Measurements from ENCODE around the gene CLSTN2. TPM values are rescaled to one million over a fixed set of nuclear protein-coding genes. Genes with fewer than 3 reads are reported as not detected.

Gene CLSTN2
- total RNA-seq (2014; rRNA removed; shearing (Covaris generic)), result not detected in 2 replicates

GRCh38 chr3:139935016-139935865 lies at the start of gene CLSTN2:
Gene CLSTN2 (plus strand): TSS chr3:139935185.
- no peak for DNase-seq (ENCODE audit: low spot score)

GRCh38 chr3:139887431-139887830 lies 47.6 kb upstream of the CLSTN2 start:
- no peak for DNase-seq (ENCODE audit: low spot score)

- DNase-seq (ENCODE audit: low spot score), result no peak
Observed at GRCh38 chr3:139888561-139889140, 46.3 kb upstream of the CLSTN2 start.

DNA sequence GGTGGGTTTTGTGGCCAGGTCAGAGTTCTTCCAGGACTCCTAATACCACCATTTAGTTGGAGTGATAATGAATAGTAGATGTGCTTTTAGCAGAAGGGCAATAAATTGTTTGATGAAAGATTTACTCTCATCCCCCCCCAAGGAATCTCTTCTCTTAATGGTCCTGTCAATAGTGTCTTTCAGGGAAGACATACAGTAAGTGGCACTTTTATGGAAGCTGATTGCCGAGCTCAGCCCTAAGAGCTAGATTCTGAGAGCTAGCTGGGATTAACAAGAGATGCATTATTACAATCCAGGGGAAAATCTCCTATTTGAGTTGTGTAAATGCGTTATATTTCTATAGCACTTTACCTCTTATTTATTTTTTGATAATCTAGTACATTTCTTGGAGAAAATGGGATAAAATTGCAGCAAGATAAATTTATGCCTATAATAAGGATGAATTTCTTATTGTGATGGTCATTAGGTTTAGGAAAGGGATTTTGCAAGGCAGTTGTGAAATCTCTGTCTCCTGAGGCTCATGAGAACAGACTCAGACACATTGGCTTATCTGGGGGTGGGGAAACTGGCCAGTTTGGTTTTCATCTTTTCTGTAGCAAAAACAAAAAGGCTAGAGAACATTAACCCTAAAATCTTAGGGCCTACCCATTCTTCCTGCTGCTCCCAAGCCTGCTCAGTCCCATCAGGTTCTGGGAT lies 41.6 kb upstream of the CLSTN2 start:
- DNase-seq (ENCODE audit: low spot score), result no peak

GRCh38 chr3:139893963-139894642 lies 40.9 kb upstream of the CLSTN2 start:
- DNase-seq (ENCODE audit: low spot score), result no peak

DNA sequence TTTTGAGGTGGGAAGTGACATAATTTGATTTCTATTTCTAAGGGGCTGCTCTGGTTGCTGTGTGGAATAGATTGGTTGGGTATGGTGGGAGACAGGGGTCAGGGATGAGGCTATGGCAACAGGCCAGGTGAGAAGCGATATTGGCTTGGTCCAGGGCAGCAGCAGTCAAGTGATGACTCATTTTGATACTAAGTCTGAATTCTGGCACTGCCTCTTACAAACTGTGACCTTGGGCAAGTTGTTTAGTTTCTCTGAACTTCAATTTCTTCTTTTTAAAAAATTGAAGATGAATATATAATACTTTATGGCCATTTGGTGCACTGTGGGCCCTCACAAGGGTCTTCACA lies 40.4 kb upstream of the CLSTN2 start:
- no peak for DNase-seq (ENCODE audit: low spot score)

DNA sequence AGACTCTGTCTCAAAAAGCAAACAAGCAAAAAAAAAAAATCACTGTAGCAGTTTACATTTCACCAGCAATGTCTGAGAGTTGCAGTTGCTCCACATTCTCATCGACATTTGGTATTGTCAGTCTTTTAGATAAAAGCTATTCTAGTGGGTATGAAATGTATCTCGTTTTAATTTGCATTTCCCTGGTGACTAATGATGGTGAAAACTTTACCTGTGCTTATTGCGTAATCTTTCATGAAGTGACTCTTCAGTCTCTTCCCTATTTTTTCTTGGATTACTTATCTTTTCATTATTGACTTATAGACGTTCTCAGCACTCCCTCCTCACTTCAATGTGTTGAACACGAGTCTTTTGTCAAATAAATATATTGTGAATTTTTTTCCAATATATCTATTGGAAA lies 37.2 kb upstream of the CLSTN2 start:
- no peak for DNase-seq (ENCODE audit: low spot score)

GRCh38 chr3:139906418-139906817 lies 28.6 kb upstream of the CLSTN2 start:
- no peak for DNase-seq (ENCODE audit: low spot score)

DNA sequence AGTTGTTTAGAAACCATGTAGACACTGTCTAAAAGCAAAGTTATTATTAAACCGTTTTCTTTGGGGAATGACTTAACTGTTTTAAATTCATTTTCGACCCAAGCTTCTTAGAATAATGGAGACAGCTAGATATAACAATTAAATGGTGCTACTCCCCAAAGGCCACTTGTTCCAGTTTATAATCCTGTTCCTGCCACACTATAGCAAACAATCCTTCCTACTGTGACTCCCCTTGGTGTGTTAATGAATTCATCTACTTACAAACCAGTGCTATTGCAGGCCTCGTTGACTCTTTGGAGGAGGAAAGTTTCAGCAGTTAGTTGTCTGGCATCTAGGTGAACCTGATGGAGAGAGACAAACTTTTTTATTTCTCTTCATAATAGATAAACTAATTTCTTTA lies 25.2 kb upstream of the CLSTN2 start:
- no peak for DNase-seq (ENCODE audit: low spot score)

DNA sequence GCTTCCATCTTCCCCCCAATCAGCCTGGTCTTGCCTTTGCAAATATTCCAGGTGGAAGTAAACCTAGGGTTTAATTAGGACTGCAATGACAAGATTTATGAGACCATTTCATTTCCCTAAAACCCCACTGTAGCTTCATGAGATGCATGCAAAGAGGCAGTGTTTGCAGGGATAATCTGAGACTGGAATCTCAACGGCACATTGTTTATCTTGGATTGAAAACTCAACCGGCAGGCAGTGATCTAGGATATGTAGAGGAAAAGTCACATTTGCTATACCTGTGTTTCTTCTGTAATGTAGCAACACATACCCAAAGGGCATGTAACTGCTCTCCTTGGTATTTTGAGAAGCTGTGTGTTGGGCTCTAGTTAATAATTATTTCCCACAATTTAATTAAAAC lies 18.7 kb upstream of the CLSTN2 start:
- no peak for DNase-seq (ENCODE audit: low spot score)

DNA sequence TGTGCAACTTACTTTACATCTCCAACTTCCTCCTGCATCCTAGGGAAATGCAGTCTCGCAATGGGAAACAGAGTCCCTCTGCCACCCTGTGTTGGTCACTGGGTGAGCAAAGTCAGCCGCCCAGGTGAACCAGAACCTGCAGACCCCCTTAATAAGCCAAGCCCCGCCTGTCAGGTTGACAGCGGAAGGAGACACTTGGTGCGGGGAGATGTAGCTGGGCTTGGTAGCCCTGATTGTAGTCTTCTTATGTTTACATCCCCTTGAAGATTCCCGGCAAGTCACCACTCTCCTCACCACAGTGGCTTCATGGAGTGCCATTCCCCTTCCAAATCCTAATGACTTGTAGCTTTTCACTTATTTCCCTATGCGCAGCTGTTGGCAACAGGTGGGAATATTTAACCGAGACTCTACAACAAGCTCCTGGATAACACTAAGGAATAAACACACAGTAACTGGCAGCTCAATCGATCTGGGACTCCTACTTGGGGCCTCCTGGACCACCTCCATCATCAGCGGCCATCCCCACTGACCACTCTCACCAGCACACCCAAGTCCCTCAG lies 17.7 kb upstream of the CLSTN2 start:
- DNase-seq (ENCODE audit: low spot score), result no peak

- no peak for DNase-seq (ENCODE audit: low spot score)
Observed at GRCh38 chr3:139928708-139929505, 6.1 kb upstream of the CLSTN2 start.

DNA sequence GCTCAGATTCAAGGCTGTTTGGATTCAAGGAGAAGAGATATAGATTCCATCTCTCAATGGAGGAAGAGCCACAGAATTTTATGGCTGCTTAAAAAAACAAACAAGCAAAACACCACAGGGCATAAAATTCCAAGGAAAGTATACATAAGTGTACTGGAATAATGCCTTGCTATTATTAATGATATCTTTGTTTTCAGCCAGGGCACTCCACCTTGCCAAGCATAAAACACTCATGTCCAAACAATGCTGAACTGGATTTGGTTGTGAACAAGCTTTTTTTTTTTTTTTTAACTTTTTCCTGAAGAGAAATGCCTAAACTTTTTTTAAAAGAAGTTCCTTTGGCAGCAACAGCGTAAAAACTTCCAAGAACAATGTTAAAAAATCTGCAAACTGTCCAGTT lies 4.8 kb upstream of the CLSTN2 start:
- DNase-seq (ENCODE audit: low spot score), result no peak

DNA sequence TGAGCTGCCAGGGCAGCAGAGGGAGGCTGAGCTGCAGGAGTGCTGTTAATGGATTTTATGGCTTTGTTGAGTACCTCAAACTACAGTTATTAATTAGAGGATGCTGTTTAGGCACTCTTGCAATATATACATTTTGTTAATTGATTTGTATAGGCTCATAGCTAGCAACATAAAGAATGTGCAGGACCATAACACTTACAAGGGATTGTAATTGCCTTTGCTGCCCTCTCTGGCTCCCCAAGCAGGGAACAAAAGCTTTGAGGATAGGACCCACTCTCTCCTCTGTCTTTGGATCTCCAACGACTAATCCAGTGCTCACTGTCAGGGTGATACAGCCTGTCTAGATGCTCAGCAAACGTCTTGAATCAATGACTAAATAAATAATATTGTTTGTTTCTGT lies 1.2 kb upstream of the CLSTN2 start:
- DNase-seq (ENCODE audit: low spot score), result no peak

DNA sequence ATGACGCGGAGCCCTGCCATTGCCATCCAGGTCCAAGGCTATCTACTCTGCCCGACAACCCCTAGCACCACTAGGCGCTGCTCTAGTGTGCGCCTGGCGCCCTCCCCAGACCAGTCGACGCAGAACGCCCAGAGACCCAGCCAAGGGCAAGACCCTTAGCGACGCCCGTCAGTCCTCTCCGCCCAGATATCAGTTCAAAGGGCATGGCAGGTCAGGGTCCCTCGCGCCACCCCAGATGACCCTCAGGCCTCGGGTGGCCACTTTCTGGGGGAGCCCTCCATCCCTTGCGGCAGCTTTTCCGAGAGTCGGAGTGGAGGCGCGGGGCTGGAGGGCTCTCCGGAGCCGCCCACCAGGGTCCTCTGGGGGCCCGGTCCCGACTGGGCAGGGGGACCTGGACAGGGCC lies 371 bp upstream of the CLSTN2 start:
- DNase-seq (ENCODE audit: low spot score), result no peak

GRCh38 chr3:139935866-139936817 lies 1.2 kb downstream of the CLSTN2 start:
- DNase-seq (ENCODE audit: low spot score), result no peak

- DNase-seq (ENCODE audit: low spot score), result peak; percentile 39
Observed at GRCh38 chr3:139937674-139938279, 2.8 kb downstream of the CLSTN2 start.

GRCh38 chr3:139939681-139940190 lies 4.8 kb downstream of the CLSTN2 start:
- DNase-seq (ENCODE audit: low spot score), result no peak

DNA sequence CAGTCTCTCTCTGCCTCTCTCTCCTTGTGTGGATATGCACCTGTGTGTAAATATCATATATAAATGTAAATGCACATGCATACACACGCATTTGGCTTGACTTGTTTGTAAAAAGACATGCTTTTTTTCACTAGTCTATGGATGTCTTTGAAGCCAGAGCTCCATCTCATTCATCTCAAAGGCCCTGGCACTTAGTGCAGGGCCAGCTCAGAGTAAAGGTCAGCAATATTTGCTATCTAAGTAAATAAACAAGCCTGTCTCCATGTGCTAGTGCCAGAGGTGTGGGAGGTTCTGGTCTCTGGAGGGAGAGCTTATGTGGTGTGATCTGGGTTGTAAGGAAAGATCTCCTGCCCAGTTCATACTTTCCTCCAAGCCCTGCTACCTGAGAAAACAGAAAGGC lies 5.6 kb downstream of the CLSTN2 start:
- DNase-seq (ENCODE audit: low spot score), result no peak

Measured in HT-29 (cell line).